ENCODE results near the gene OSBPL1A.

GRCh38 chr18:24420551-24420950 is 22.9 kb upstream of the OSBPL1A start:
- TF ChIP-seq POLR2A (IDR thresholded peaks at IDR 0.05) (no peak), EP300 (IDR thresholded peaks at IDR 0.05) (no peak)
- TF ChIP-seq, protein P1, sequence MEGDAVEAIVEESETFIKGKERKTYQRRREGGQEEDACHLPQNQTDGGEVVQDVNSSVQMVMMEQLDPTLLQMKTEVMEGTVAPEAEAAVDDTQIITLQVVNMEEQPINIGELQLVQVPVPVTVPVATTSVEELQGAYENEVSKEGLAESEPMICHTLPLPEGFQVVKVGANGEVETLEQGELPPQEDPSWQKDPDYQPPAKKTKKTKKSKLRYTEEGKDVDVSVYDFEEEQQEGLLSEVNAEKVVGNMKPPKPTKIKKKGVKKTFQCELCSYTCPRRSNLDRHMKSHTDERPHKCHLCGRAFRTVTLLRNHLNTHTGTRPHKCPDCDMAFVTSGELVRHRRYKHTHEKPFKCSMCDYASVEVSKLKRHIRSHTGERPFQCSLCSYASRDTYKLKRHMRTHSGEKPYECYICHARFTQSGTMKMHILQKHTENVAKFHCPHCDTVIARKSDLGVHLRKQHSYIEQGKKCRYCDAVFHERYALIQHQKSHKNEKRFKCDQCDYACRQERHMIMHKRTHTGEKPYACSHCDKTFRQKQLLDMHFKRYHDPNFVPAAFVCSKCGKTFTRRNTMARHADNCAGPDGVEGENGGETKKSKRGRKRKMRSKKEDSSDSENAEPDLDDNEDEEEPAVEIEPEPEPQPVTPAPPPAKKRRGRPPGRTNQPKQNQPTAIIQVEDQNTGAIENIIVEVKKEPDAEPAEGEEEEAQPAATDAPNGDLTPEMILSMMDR (IDR thresholded peaks at IDR 0.05): no peak
